Subcutaneous adipose tissue (tissue), 4 donors: ENCODE results near the gene TMEM132E. TPM values are rescaled to one million over a fixed set of nuclear protein-coding genes. Genes with fewer than 3 reads are reported as not detected.

ENCODE experiments used
- CTCF ChIP-seq: fragments of 450-650 bp; IDR thresholded peaks from one replicate; pipeline ENCODE4 v1.5.1; 2016; ENCODE audit warnings: low read depth, mild to moderate bottlenecking, control low read depth, antibody characterized with exemption, moderate library complexity
- total RNA-seq, 4 donors: library from RNA; depleted of rRNA; stranded (reverse); fragments of >200 nt; gene quantifications; one replicate each; pipeline ENCODE4 v1.1.0, GENCODE V29; 2016

TMEM132E gene
- total RNA-seq, 4 donors from 2014 or later: 0.17 to 1.5 (median 0.27) TPM

GRCh38 chr17:34675143-34675542, 95.8 kb downstream of the TMEM132E start:
- no peak for TF ChIP-seq CTCF

GRCh38 chr17:34675605-34676004, 96.2 kb downstream of the TMEM132E start:
- TF ChIP-seq CTCF: no peak

- no peak for TF ChIP-seq CTCF
These were observed 100.8 kb downstream of the TMEM132E start for GRCh38 chr17:34680151-34680550.

- no peak for TF ChIP-seq CTCF
These were observed 102.9 kb downstream of the TMEM132E start for GRCh38 chr17:34682305-34682704.

- TF ChIP-seq CTCF: no peak
These were observed 104.0 kb downstream of the TMEM132E start for GRCh38 chr17:34683390-34683789.

Other genes starting within 250 kb of the TMEM132E start
- 10 to 100 TPM in 1 of 4 donors, 1 to 10 TPM in 2, not detected in 1; 1.8 to 15.0 (median 2.3) TPM for gene CCL13, start 223.1 kb upstream of the TMEM132E start, total RNA-seq
- not detected for gene CCL1, start 216.3 kb upstream of the TMEM132E start, total RNA-seq